GM19043 (cell line): ENCODE results near the gene ANKRD61.
"Not testable (repeated sequence)": the region's sequence is repeated elsewhere in the genome, so short reads cannot be mapped to it uniquely, and the experiment has no call there.

Experiments used
- ATAC-seq: cut with Tn5 transposase; IDR thresholded peaks from one replicate; pipeline ENCODE4 v1.9.1; 2021; ENCODE audit warnings: low read depth; ENCODE audit not compliant: unreplicated experiment

The ANKRD61 gene

GRCh38 chr7:6028563-6028962 is 2.6 kb upstream of the ANKRD61 start:
- no peak for ATAC-seq

- ATAC-seq, result no peak
These were observed 391 bp downstream of the ANKRD61 start for GRCh38 chr7:6031567-6031966.

- no peak for ATAC-seq
These were observed 991 bp downstream of the ANKRD61 start for GRCh38 chr7:6032167-6032566.

- ATAC-seq, result no peak
These were observed 1.5 kb downstream of the ANKRD61 start for GRCh38 chr7:6032641-6033040.

- ATAC-seq, result no peak
These were observed 4.0 kb downstream of the ANKRD61 start for GRCh38 chr7:6035165-6035564.

GRCh38 chr7:6035686-6036085 is 4.5 kb downstream of the ANKRD61 start:
- ATAC-seq, result no peak

- ATAC-seq, result no peak
These were observed 18.6 kb downstream of the ANKRD61 start for GRCh38 chr7:6049780-6050179.

- not testable (repeated sequence) for ATAC-seq
These were observed 20.0 kb downstream of the ANKRD61 start for GRCh38 chr7:6051185-6051584.

GRCh38 chr7:6056616-6057015 is 25.4 kb downstream of the ANKRD61 start:
- no peak for ATAC-seq

- ATAC-seq, result no peak
These were observed 26.3 kb downstream of the ANKRD61 start for GRCh38 chr7:6057316-6058129.

GRCh38 chr7:6059941-6060340 is 28.8 kb downstream of the ANKRD61 start:
- ATAC-seq, result not testable (repeated sequence)

GRCh38 chr7:6071406-6071805 is 40.2 kb downstream of the ANKRD61 start:
- ATAC-seq, result no peak

GRCh38 chr7:6074612-6075380 is 43.6 kb downstream of the ANKRD61 start:
- ATAC-seq, result no peak

- no peak for ATAC-seq
These were observed 47.4 kb downstream of the ANKRD61 start for GRCh38 chr7:6078548-6078947.

GRCh38 chr7:6083047-6083446 is 51.9 kb downstream of the ANKRD61 start:
- ATAC-seq, result not testable (repeated sequence)
